HG03280 (cell line): ENCODE measurements around the gene FAM210A.

Source experiments
- ATAC-seq: cut with Tn5 transposase; IDR thresholded peaks from one replicate; pipeline ENCODE4 v1.9.1; 2021; ENCODE audit warnings: mild to moderate bottlenecking, moderate library complexity; ENCODE audit not compliant: unreplicated experiment

FAM210A gene

GRCh38 chr18:13647761-13648160, 78.6 kb downstream of the FAM210A start:
- no peak for ATAC-seq

GRCh38 chr18:13646633-13647032, 79.7 kb downstream of the FAM210A start:
- ATAC-seq = no peak

GRCh38 chr18:13645093-13645492, 81.3 kb downstream of the FAM210A start:
- ATAC-seq = no peak

GRCh38 chr18:13643261-13643751, 83.1 kb downstream of the FAM210A start:
- no peak for ATAC-seq

- ATAC-seq = no peak
Measured at GRCh38 chr18:13642440-13642827, 83.9 kb downstream of the FAM210A start.

- ATAC-seq = no peak
Measured at GRCh38 chr18:13641551-13642439, 84.6 kb downstream of the FAM210A start.

- no peak for ATAC-seq
Measured at GRCh38 chr18:13640266-13640860, 86.0 kb downstream of the FAM210A start.

GRCh38 chr18:13638719-13639595, 87.4 kb downstream of the FAM210A start:
- ATAC-seq = no peak

- ATAC-seq = no peak
Measured at GRCh38 chr18:13635046-13635445, 91.3 kb downstream of the FAM210A start.

GRCh38 chr18:13633700-13634099, 92.7 kb downstream of the FAM210A start:
- no peak for ATAC-seq

- ATAC-seq = no peak
Measured at GRCh38 chr18:13630716-13631268, 95.6 kb downstream of the FAM210A start.

GRCh38 chr18:13629841-13630715, 96.3 kb downstream of the FAM210A start:
- ATAC-seq = peak; percentile 63

GRCh38 chr18:13628211-13628610, 98.1 kb downstream of the FAM210A start:
- no peak for ATAC-seq

- no peak for ATAC-seq
Measured at GRCh38 chr18:13627639-13628038, 98.7 kb downstream of the FAM210A start.

GRCh38 chr18:13626544-13626908, 99.8 kb downstream of the FAM210A start:
- ATAC-seq = no peak

- no peak for ATAC-seq
Measured at GRCh38 chr18:13625843-13626543, 100.4 kb downstream of the FAM210A start.

GRCh38 chr18:13625355-13625754, 101.0 kb downstream of the FAM210A start:
- no peak for ATAC-seq

GRCh38 chr18:13624563-13625237, 101.7 kb downstream of the FAM210A start:
- ATAC-seq = no peak

- ATAC-seq = no peak
Measured at GRCh38 chr18:13623871-13624270, 102.5 kb downstream of the FAM210A start.
